Gastroesophageal sphincter (tissue), 4 donors: ENCODE measurements around the gene NKAIN2. TPM values are rescaled to one million over a fixed set of nuclear protein-coding genes. Genes with fewer than 3 reads are reported as not detected.

Experiments
- ATAC-seq: fragments of 150-250 bp; one replicate; pipeline ENCODE4 v1.9.1; 2016; ENCODE audit warnings: mild to moderate bottlenecking, moderate library complexity
- H3K27ac ChIP-seq, 4 donors: fragments of 200-600 bp; sonication (generic) in 3 of 4; 1 replicate in 3 of 4; 2 replicates in 1 of 4; pipeline ENCODE4 v1.5.1; 2016 to 2019
- H3K27me3 ChIP-seq: fragments of 200-600 bp; sonication (generic); one replicate; pipeline ENCODE4 v1.5.1; 2019
- H3K36me3 ChIP-seq, 2 donors: fragments of 200-600 bp; sonication (generic); one replicate each; pipeline ENCODE4 v1.5.1; 2019; ENCODE audit warnings: control low read depth in 1 of 2
- H3K4me1 ChIP-seq, 3 donors: fragments of 200-600 bp; sonication (generic); 1 replicate in 2 of 3; 2 replicates in 1 of 3; pipeline ENCODE4 v1.5.1; 2016 to 2019; ENCODE audit warnings: control low read depth in 2 of 3
- H3K4me3 ChIP-seq, 2 donors: fragments of 200-600 bp; sonication (generic); one replicate each; pipeline ENCODE4 v1.5.1; 2019; ENCODE audit warnings: mild to moderate bottlenecking in 1 of 2, moderate library complexity in 1 of 2
- H3K9me3 ChIP-seq, 3 donors: fragments of 200-600 bp; sonication (generic); one replicate each; pipeline ENCODE4 v1.5.1; 2017 to 2019; ENCODE audit warnings: control low read depth in 2 of 3
- EP300 ChIP-seq: sonication (generic); formaldehyde crosslinking; IDR thresholded peaks from one replicate; pipeline ENCODE4 v1.6.1; 2017; ENCODE audit warnings: antibody characterized with exemption, mild to moderate bottlenecking
- POLR2A ChIP-seq, 2 donors: fragments of 450-650 bp; IDR thresholded peaks; one replicate each; pipeline ENCODE4 v1.6.1; 2017; ENCODE audit warnings: antibody characterized with exemption in 2 of 2, mild to moderate bottlenecking in 2 of 2, moderate library complexity in 1 of 2
- POLR2AphosphoS5 ChIP-seq: sonication (generic); formaldehyde crosslinking; IDR thresholded peaks from one replicate; pipeline ENCODE4 v1.6.1; 2017; ENCODE audit warnings: antibody characterized with exemption
- WGBS, 2 donors: methylation state at CpG; one replicate each; pipeline ENCODE4 v1.1.5; 2018; ENCODE audit warnings: low coverage in 1 of 2; 5-methylcytosine and 5-hydroxymethylcytosine counted together
- total RNA-seq, 4 donors: library from RNA; depleted of rRNA; stranded (reverse); fragments of >200 nt; gene quantifications; one replicate each; pipeline ENCODE4 v1.1.0, GENCODE V29; 2016
- TF ChIP-seq, protein P1 (sequence below), 4 experiments: fragments of 200-600 bp in 2 of 4; fragments of 450-650 bp in 2 of 4; sonication (generic) in 1 of 4; IDR thresholded peaks; one replicate each; pipeline ENCODE4 v1.5.1; 2017 to 2019; ENCODE audit warnings: antibody characterized with exemption in 4 of 4, mild to moderate bottlenecking in 2 of 4, moderate library complexity in 2 of 4

NKAIN2 gene
- total RNA-seq, 4 donors from 2014 or later: 0.23 to 3.2 TPM; not detected in 2

DNA sequence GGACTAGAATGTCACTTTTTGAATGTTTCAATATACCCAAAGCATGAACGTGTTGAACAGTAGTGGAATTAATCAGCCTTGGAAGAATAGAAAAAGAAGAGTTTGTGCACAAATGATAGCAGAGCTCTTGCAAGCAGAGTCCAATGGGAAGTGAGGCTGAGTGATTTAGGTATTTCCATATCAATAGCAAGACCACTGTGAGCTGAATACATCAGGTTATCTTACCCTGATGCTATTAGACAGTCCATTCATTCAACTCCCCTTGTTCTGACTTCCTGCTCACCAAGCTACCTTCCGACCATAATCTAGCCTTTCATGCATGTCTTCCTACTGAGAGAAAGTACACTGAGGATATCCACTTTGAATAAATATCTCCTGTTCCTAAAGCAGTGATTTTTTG is 809.4 kb downstream of the NKAIN2 start:
- Histone ChIP-seq H3K36me3 (no peaks in the 10 kb centered on the region), H3K4me3 (no peak overlapping the region), H3K27me3 (no peaks in the 10 kb centered on the region), H3K27ac (no peak overlapping the region), H3K4me1 (no peaks in the 10 kb centered on the region), H3K9me3 (no peaks in the 10 kb centered on the region)
- WGBS, 2 donors: 48 to 78% methylated on average over 2 of the region's 2 CpGs
- TF ChIP-seq POLR2AphosphoS5 (no peak), EP300 (no peak), POLR2A (IDR thresholded peaks at IDR 0.05) (no peak)
- TF ChIP-seq, protein P1, sequence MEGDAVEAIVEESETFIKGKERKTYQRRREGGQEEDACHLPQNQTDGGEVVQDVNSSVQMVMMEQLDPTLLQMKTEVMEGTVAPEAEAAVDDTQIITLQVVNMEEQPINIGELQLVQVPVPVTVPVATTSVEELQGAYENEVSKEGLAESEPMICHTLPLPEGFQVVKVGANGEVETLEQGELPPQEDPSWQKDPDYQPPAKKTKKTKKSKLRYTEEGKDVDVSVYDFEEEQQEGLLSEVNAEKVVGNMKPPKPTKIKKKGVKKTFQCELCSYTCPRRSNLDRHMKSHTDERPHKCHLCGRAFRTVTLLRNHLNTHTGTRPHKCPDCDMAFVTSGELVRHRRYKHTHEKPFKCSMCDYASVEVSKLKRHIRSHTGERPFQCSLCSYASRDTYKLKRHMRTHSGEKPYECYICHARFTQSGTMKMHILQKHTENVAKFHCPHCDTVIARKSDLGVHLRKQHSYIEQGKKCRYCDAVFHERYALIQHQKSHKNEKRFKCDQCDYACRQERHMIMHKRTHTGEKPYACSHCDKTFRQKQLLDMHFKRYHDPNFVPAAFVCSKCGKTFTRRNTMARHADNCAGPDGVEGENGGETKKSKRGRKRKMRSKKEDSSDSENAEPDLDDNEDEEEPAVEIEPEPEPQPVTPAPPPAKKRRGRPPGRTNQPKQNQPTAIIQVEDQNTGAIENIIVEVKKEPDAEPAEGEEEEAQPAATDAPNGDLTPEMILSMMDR (IDR thresholded peaks at IDR 0.05): no peak
- no peak for ATAC-seq

DNA sequence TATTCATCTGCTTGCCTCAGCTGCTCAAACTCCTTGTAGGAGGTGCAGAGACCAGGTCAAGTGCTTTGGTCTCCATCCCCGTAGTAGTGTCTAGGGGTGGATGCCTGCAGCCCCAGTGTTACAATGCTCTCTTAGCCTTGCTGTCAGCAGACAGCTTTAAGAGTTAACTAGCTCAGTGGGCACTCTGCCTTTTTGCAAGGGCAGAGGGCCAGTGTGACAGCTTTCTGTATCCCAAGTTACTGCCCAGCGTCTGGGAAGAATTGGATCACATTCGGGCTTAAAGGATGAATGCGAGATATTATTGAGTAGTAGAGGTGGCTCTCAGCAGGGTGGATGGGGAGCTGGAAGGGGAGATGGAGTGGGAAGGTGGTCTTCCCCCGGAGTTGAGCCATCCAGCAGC is 818.7 kb downstream of the NKAIN2 start:
- Histone ChIP-seq H3K4me3 (no peak overlapping the region), H3K36me3 (no peaks in the 10 kb centered on the region), H3K4me1 (no peaks in the 10 kb centered on the region), H3K27me3 (no peaks in the 10 kb centered on the region), H3K9me3 (no peaks in the 10 kb centered on the region), H3K27ac (no peak overlapping the region)
- no peak for TF ChIP-seq POLR2A (IDR thresholded peaks at IDR 0.05)
- TF ChIP-seq, protein P1 (IDR thresholded peaks at IDR 0.05): no peak
- TF ChIP-seq EP300: no peak
- TF ChIP-seq POLR2AphosphoS5: no peak
- WGBS, 2 donors: 76 to 95% methylated on average over 4 of the region's 5 CpGs
- no peak for ATAC-seq

DNA sequence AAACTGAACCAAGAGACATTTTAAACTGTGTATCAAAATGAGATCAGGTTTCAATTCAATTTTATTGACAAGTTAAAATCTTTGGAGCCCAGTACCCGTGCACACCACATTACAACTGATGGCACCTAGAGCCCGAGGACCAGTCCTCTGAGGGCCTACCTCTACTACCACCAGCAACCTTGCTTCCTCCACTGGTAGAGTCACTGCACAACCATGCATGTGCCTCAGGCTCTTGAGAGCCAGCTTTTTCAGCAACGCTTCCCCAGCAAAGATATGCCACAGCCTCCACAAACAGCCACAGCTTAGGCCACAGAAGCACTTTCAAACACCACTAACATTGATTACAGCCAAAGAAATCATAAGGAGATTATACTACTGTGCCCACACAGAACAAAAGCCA is 830.0 kb downstream of the NKAIN2 start:
- Histone ChIP-seq H3K27ac (no peak overlapping the region), H3K36me3 (no peaks in the 10 kb centered on the region), H3K4me3 (no peak overlapping the region), H3K4me1 (no peaks in the 10 kb centered on the region), H3K27me3 (no peaks in the 10 kb centered on the region), H3K9me3 (peaks cover 0 to 6% (median 0%) of the 10 kb centered on the region in 3 donors)
- 93 to 100% methylated on average over 2 to 3 of the region's 3 CpGs for WGBS, 2 donors
- no peak for TF ChIP-seq POLR2AphosphoS5
- no peak for TF ChIP-seq POLR2A (IDR thresholded peaks at IDR 0.05)
- TF ChIP-seq EP300: no peak
- TF ChIP-seq, protein P1 (IDR thresholded peaks at IDR 0.05): no peak
- no peak for ATAC-seq

DNA sequence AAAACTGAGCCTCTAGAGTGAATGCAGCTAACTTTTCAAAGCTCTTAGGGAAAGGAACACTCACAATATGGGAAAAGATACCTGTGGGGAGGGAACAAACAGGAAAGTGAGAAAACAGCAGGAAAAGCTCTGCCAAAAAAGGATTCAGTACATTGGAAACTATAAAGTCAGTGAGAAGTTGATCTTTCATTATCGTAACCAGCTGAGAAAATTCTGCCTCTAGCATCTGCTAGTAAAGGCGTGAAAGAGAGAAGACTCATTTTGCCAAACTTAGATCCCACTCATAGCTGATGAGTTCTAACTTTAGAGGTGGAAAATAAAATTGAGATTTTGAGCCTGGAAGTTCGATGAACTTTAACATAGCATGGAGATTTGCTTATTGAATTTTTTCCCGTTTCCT is 836.8 kb downstream of the NKAIN2 start:
- Histone ChIP-seq H3K4me3 (no peak overlapping the region), H3K27ac (no peak overlapping the region), H3K9me3 (no peaks in the 10 kb centered on the region), H3K4me1 (no peaks in the 10 kb centered on the region), H3K36me3 (no peaks in the 10 kb centered on the region), H3K27me3 (no peaks in the 10 kb centered on the region)
- TF ChIP-seq, protein P1 (IDR thresholded peaks at IDR 0.05): no peak
- TF ChIP-seq EP300 (no peak), POLR2AphosphoS5 (no peak), POLR2A (IDR thresholded peaks at IDR 0.05) (no peak)
- no peak for ATAC-seq
- 81 to 95% methylated on average over 4 of the region's 4 CpGs for WGBS, 2 donors

DNA sequence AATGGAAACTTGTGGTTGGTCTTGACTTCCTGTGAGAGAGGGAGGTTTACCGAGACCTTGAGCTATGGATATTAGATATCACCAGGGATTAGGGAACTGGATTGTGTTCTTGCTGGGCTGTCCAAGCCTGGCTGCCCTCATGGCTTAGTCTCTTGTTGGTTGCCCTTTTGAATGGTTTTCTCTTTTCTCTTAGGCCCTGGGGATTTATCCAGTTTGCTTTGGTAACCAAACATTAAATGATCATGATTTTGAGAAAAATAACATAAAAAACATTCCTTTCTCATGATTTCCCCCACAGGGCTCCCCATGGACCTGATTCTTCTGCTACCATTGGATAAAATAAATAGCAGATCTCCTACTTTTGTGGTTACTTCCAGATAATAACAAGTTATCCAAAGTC is 852.2 kb downstream of the NKAIN2 start:
- Histone ChIP-seq H3K36me3 (no peaks in the 10 kb centered on the region), H3K27me3 (no peaks in the 10 kb centered on the region), H3K4me1 (no peaks in the 10 kb centered on the region), H3K9me3 (no peaks in the 10 kb centered on the region), H3K27ac (no peak overlapping the region), H3K4me3 (no peak overlapping the region)
- no peak for ATAC-seq
- 40 to 56% methylated on average over 1 of the region's 1 CpG for WGBS, 2 donors
- TF ChIP-seq POLR2A (IDR thresholded peaks at IDR 0.05) (no peak), EP300 (no peak), POLR2AphosphoS5 (no peak)
- TF ChIP-seq, protein P1 (IDR thresholded peaks at IDR 0.05): no peak
